NOMO-1 (cell line): ENCODE results near the gene THUMPD3.

Experiments used
- DNase-seq, 2 experiments: peaks; one replicate each; lab custom pipeline; 2025; ENCODE audit not compliant: unreplicated experiment in 2 of 2; lab: John Stamatoyannopoulos, UW

THUMPD3 gene

DNA sequence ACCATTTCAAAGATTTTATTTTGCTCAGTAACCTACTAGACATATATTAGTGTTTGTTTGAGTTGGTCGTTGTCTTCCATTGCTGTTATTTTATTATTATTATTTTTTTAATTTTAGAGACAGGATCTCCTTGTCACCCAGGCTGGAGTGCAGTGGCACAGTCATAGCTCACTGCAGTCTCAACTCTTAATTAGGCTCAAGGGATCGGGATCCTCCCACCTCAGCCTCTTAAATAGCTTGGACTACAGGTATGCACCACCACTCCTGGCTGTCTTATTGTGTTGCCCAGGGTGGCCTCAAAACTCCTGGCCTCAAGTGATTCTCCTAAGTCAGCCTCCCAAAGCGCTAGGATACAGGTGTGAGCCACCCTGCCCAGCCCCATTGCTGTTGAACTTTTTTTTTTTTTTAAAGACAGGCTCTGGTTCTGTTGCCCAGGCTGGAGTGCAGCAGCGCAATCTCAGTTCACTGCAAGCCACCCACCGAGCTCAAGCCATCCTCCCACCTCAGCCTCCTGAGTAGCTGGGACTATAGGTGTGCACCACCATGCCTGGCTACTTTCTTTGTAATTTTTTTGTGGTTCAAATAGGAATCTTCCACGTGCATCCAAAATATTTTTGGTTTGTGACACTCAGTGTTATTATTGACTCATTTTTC lies 52.8 kb downstream of the THUMPD3 start:
- no peak for DNase-seq

DNA sequence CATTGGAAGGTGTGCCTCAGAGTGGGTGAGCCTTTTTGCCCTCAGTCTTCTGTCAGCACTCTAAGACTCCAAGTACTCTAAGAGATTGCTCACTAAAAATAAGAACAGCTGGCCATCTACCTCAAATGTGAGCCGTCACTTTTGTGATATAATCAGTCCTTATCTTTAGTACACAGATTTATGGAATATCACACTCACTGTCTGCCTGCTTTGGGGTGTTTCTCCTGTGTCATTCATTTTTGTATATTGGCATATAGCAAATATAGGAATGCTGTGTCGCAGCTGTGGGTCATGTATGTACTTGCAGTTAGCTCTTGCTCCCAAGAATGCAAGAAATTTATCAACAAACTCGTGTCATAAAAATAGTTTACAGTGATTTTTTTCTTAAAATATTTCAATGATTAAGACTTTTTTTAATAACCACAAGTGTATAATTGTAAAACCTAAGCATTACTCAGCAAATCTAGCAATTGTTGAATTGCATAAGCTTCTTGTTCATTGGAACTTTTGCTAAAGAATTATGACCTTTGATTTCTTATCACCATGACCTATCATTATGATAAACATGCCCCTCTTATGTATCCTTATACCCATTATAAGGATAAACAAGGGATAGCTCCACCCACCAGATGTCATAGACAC lies 53.4 kb downstream of the THUMPD3 start:
- no peak for DNase-seq

DNA sequence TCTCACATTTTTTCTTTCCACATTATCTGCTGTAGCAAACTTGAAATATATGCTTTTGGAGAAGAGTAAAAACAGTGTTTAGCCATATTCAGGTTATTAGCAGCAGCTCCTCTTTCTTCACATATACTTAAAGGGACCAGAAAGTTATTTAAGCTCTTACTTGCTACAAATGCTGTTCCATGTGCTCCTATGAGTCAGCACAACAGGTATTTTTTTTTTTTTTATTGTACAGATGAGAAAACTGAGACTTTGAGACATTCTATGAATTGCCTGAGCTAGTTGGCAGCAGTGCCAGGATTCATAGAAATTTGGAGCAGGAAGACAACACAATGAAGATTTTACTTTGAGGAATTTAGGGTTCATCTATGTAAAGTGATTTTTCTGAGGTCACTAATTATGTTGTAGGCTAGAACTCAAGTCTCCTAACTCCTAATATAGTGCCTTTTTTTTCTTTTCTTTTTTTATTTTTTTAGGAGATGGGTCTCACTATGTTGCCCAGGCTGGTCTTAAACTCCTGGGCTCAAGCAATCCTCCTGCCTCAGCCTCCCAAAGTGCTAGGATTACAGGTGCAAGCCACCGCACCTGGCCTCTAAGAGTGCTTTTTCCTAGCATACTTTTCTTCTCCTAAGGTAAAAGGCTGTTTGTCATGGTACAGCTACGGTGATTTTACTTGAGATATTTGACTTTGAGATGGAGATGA lies 58.1 kb downstream of the THUMPD3 start:
- DNase-seq = no peak

DNA sequence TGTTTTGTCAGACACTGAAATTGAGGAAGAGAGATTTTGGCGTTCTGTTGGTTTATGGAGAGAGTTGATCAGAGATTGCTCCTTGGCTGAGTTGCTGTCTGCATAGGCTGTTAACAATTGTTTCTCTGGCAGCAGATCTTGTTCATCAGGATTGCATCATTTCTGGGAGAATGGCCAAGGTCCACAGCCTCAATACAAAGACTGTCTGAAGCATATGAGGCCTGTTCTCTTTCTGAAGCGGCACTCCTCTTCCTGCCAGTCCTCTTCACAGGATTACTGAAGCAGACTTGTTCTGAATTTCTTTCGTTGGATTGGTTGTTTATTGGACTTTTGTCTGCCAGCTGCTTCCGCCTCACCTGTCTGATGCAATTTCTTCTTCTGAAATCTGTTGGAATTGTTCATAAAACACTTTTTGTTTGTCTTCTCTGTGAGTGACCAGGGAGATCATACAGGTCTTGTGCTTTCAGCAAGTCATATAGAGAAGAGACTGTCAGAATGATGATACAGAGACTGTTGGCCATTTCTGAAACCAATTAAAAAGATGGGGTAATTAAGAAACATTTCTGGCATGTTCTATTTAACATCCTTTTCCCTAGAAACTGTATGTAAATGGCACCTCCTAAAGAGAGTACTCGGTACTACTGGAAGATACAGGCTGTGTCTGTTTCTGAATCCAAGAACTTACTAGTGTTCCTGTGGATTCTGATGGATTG lies 60.0 kb downstream of the THUMPD3 start:
- DNase-seq = peak; percentile 47 to 70

DNA sequence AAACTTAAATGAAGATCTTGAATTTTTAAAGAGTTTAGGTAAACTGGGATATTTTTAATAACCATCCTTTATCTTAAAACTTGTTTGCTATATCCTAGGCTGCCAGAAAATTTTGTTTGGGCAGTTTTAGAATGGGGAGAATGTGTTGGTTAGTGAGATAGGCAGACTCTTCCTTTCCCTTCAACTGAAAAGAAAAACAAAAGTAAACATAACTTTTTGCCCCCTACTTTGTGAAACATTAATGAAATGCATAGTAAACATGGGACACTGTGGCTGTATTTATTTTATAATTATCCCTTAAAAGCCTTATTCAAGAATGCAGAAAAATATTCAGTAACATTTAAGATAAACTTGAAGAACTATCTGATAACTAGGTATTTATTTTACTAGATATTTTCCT lies 65.6 kb downstream of the THUMPD3 start:
- DNase-seq = no peak

GRCh38 chr3:9430733-9431132 lies 67.9 kb downstream of the THUMPD3 start:
- DNase-seq = no peak

DNA sequence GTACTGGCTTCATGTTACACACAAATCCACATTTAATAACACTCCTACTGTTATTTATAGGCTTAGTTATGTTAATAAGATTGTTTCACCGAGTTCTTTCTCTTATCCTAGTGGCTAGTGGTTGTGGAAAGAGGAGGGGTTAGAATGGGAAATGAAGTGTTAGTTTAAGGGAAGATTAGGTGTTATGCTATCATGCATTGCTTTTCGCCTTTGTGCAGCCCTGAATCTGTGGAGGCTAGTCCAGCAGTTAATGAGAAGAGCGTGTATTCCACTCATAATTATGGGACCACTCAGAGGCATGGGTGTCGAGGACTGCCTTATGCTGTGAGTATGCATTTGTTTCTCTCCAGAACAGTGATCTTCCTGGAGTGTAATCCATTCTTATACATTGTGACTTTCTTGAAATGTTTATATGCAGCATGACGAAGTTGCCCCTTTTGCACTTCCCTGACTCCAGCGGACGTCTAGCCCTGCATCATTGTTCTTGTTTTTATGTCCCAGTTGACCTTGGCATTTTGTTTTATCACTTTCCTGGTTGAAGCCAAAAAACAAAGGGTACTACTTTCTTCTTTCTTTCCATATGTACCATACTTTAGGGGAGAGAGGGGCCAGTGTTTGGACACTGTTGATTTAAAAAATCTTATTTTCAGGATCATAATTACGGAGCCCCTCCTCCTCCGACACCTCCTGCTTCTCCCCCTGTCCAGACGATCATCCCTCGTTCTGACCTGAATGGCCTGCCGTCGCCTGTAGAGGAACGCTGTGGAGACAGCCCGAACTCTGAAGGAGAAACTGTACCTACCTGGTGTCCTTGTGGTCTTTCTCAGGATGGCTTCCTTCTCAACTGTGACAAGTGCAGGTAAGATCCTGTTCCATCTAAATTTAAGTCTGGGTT lies 71.0 kb downstream of the THUMPD3 start:
- DNase-seq = no peak

GRCh38 chr3:9435316-9435715 lies 72.5 kb downstream of the THUMPD3 start:
- no peak for DNase-seq
